ENCODE data around the gene KBTBD6. TPM values are rescaled to one million over a fixed set of nuclear protein-coding genes. Genes with fewer than 3 reads are reported as not detected.

Gene KBTBD6
- total and polyA plus RNA-seq, 4 donors = 2.1 to 5.1 (median 3.8) TPM

DNA sequence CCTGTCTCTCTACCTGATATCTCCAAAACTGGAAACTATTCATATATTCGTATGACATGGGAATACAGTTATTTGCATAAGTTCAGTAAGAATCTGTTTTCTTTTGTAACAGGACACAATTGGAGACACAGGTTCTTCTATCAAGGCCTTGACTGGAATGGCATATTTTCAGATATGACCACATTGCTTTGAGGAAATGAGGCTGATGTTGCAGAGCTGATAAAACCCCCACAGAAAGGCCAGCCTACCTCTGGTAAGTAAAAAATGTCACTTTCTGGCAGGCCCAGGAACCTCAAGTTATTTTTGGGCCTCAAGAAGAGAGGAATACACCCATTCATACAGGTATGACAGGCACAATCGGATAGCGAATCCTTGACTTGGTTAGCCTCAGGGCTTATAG, 29.5 kb upstream of the KBTBD6 start:
- 98% methylated on average over 3 of the region's 3 CpGs for WGBS
- H3K27me3 ChIP-seq (ENCODE audit: control insufficient read depth in 4 of 4, insufficient read depth in 4 of 4, low read length in 3 of 4) = no peaks in the 10 kb centered on the region
- no peak for DNase-seq (ENCODE audit: low spot score)
- TF ChIP-seq RXRA (IDR thresholded peaks at IDR 0.05) = no peak
- TF ChIP-seq EGR1 (IDR thresholded peaks at IDR 0.05; ENCODE audit: low read depth in 2 of 2) = no peak
- TF ChIP-seq ATF3 (IDR thresholded peaks at IDR 0.05) = no peak
- TF ChIP-seq HNF4G (IDR thresholded peaks at IDR 0.05) = no peak
- TF ChIP-seq REST (IDR thresholded peaks at IDR 0.05) = no peak
- no peak for TF ChIP-seq NR2F2 (IDR thresholded peaks at IDR 0.05)
- no peak for TF ChIP-seq SP1 (IDR thresholded peaks at IDR 0.05)
- TF ChIP-seq RAD21 (IDR thresholded peaks at IDR 0.05) = no peak
- TF ChIP-seq, protein P1, sequence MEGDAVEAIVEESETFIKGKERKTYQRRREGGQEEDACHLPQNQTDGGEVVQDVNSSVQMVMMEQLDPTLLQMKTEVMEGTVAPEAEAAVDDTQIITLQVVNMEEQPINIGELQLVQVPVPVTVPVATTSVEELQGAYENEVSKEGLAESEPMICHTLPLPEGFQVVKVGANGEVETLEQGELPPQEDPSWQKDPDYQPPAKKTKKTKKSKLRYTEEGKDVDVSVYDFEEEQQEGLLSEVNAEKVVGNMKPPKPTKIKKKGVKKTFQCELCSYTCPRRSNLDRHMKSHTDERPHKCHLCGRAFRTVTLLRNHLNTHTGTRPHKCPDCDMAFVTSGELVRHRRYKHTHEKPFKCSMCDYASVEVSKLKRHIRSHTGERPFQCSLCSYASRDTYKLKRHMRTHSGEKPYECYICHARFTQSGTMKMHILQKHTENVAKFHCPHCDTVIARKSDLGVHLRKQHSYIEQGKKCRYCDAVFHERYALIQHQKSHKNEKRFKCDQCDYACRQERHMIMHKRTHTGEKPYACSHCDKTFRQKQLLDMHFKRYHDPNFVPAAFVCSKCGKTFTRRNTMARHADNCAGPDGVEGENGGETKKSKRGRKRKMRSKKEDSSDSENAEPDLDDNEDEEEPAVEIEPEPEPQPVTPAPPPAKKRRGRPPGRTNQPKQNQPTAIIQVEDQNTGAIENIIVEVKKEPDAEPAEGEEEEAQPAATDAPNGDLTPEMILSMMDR (IDR thresholded peaks at IDR 0.05; ENCODE audit: low read depth, low read length, missing input control) = no peak
- TF ChIP-seq FOXA2 (IDR thresholded peaks at IDR 0.05) = no peak
- no peak for TF ChIP-seq JUND (IDR thresholded peaks at IDR 0.05)
- no peak for TF ChIP-seq TAF1 (conservative IDR thresholded peaks at IDR 0.05)
- TF ChIP-seq, protein P2, sequence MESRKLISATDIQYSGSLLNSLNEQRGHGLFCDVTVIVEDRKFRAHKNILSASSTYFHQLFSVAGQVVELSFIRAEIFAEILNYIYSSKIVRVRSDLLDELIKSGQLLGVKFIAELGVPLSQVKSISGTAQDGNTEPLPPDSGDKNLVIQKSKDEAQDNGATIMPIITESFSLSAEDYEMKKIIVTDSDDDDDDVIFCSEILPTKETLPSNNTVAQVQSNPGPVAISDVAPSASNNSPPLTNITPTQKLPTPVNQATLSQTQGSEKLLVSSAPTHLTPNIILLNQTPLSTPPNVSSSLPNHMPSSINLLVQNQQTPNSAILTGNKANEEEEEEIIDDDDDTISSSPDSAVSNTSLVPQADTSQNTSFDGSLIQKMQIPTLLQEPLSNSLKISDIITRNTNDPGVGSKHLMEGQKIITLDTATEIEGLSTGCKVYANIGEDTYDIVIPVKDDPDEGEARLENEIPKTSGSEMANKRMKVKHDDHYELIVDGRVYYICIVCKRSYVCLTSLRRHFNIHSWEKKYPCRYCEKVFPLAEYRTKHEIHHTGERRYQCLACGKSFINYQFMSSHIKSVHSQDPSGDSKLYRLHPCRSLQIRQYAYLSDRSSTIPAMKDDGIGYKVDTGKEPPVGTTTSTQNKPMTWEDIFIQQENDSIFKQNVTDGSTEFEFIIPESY (IDR thresholded peaks at IDR 0.05) = no peak
- no peak for TF ChIP-seq GABPA (IDR thresholded peaks at IDR 0.05 in 1 of 2, conservative IDR thresholded peaks at IDR 0.05 in 1 of 2)
- TF ChIP-seq MAX (IDR thresholded peaks at IDR 0.05) = no peak
- no peak for TF ChIP-seq FOXA1 (IDR thresholded peaks at IDR 0.05)
- no peak for TF ChIP-seq HNF4A (conservative IDR thresholded peaks at IDR 0.05)
- TF ChIP-seq YY1 (IDR thresholded peaks at IDR 0.05) = no peak
- H3K36me3 ChIP-seq (ENCODE audit: control insufficient read depth in 4 of 4, insufficient read depth in 3 of 4, low read depth in 1 of 4, low read length in 3 of 4) = no peaks in the 10 kb centered on the region
- H3K9me3 ChIP-seq (ENCODE audit: control insufficient read depth in 4 of 4, low read length in 3 of 4) = no peaks in the 10 kb centered on the region
- H3K4me1 ChIP-seq (ENCODE audit: control insufficient read depth in 4 of 4, insufficient read depth in 4 of 4, low read length in 3 of 4) = peaks cover 0 to 1% (median 0%) of the 10 kb centered on the region in 4 donors
- H3K27ac ChIP-seq (ENCODE audit: low read depth in 1 of 2, low read length in 2 of 2) = no peak overlapping the region
- H3K4me3 ChIP-seq (ENCODE audit: low read depth in 1 of 3, low read length in 3 of 3) = no peak overlapping the region
- H3K9ac ChIP-seq (ENCODE audit: low read depth in 1 of 2, low read length in 2 of 2) = no peak overlapping the region
